ENCODE data around the gene LARP4B. TPM values are rescaled to one million over a fixed set of nuclear protein-coding genes. Genes with fewer than 3 reads are reported as not detected.

LARP4B gene
- total RNA-seq, 1 donor from 2014 or later, result 114 TPM

DNA sequence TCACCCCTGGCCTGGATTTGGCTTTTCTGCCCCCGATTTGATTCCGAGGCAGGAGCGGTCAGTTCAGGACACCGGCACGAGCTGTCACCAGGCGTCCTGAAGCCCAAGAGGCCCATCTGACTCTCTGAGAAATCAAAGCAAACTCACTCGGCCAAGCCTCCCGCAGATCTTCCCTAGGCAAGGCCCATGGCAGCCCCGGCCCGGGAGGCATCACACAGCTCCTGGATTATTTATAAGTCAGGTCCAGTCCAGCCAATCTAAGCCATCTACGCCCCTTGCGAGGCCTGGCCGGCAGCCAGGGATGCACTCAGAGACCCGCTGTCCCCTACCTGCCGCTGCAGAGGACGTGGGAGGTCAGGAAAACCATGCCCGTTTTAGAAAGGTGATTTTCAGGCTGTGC, 154.7 kb downstream of the LARP4B start:
- DNase-seq (ENCODE audit: low spot score, unreplicated experiment), result no peak
- Mint-ChIP-seq H3K27me3 (peaks cover 2% of the 10 kb centered on the region), H3K9me3 (ENCODE audit: low read depth) (no peaks in the 10 kb centered on the region), H3K36me3 (ENCODE audit: insufficient read depth) (no peaks in the 10 kb centered on the region), H3K4me1 (ENCODE audit: low read depth) (no peaks in the 10 kb centered on the region), H3K27ac (no peak overlapping the region), H3K4me3 (ENCODE audit: low read depth) (no peak overlapping the region)
- TF ChIP-seq, protein P1, sequence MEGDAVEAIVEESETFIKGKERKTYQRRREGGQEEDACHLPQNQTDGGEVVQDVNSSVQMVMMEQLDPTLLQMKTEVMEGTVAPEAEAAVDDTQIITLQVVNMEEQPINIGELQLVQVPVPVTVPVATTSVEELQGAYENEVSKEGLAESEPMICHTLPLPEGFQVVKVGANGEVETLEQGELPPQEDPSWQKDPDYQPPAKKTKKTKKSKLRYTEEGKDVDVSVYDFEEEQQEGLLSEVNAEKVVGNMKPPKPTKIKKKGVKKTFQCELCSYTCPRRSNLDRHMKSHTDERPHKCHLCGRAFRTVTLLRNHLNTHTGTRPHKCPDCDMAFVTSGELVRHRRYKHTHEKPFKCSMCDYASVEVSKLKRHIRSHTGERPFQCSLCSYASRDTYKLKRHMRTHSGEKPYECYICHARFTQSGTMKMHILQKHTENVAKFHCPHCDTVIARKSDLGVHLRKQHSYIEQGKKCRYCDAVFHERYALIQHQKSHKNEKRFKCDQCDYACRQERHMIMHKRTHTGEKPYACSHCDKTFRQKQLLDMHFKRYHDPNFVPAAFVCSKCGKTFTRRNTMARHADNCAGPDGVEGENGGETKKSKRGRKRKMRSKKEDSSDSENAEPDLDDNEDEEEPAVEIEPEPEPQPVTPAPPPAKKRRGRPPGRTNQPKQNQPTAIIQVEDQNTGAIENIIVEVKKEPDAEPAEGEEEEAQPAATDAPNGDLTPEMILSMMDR (IDR thresholded peaks at IDR 0.05; ENCODE audit: unreplicated experiment), result no peak

DNA sequence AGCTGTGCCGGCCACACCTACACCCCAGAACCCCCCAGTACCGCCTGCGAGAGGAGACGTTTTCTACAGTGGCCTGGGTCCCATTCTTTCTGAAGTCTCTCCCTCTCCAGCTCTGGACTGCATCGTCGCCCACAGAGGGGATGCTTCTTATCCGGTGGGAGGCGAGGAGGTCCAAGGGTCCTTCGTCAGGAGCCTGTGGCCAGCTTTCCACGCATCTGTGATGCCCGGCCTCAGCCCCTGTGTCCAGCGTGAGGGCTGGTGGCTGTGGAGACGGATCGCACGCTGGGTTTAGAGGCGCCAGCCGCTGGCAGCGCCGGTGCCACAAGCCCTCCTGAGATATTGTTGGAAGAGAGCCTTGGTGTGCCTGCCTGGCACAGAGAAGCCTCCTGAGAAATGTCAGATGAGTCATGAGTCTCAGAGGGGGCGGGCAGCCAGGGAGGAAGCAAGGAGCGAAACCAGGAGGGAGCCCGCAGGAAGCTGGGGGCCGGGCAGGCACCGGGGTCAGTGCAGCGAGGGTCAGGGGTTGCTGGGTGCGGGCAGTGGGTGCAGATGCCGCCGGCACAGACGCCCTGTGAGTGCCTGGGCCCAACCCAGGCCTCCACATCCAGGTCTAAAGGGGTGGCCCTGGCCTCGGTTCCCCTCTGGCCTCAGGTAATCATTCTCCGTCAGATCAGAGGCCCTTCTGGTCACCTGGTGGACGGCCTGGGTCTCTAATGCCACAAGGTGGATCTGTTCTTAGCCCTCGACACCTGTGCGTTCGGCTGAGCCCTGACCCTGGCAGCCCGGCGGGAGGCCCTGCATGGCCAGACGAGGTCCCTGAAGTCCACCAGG, 156.0 kb downstream of the LARP4B start:
- no peaks in the 10 kb centered on the region for H3K36me3 Mint-ChIP-seq (ENCODE audit: insufficient read depth)
- TF ChIP-seq, protein P1 (IDR thresholded peaks at IDR 0.05; ENCODE audit: unreplicated experiment), result no peak
- no peak overlapping the region for H3K4me3 Mint-ChIP-seq (ENCODE audit: low read depth)
- no peaks in the 10 kb centered on the region for H3K4me1 Mint-ChIP-seq (ENCODE audit: low read depth)
- DNase-seq (ENCODE audit: low spot score, unreplicated experiment), result no peak
- no peaks in the 10 kb centered on the region for H3K27me3 Mint-ChIP-seq
- no peaks in the 10 kb centered on the region for H3K9me3 Mint-ChIP-seq (ENCODE audit: low read depth)
- no peak overlapping the region for H3K27ac Mint-ChIP-seq

DNA sequence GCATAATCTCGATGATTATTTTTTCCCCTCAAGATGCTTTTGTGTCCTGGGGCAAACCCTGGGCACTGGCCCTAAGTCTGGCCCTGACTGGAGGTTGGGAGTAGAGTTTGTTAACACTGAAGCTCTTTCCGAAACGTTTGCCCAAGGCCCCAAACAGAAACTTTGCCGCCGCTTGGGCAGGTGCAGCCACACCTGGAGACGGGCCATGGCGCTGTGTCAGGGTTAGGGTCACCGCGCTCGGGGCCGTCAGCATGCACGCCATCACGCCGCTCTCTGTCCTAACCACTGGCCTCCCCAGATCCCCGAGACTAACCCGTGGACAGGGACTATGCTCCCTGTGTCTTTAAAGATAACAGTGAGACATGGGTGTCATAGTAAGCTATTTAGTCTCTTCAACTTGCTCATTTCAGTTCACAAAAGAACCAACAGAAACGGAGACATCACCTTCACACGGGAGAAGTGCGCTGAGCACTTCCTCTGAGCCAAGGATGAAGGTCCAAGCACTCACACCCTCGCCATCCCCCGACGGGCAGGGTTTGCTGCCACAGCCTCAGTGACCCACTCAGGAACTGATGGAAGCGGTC, 156.8 kb downstream of the LARP4B start:
- H3K4me1 Mint-ChIP-seq (ENCODE audit: low read depth), result no peaks in the 10 kb centered on the region
- H3K9me3 Mint-ChIP-seq (ENCODE audit: low read depth), result no peaks in the 10 kb centered on the region
- H3K27me3 Mint-ChIP-seq, result no peaks in the 10 kb centered on the region
- no peak overlapping the region for H3K4me3 Mint-ChIP-seq (ENCODE audit: low read depth)
- no peak for DNase-seq (ENCODE audit: low spot score, unreplicated experiment)
- no peak overlapping the region for H3K27ac Mint-ChIP-seq
- no peaks in the 10 kb centered on the region for H3K36me3 Mint-ChIP-seq (ENCODE audit: insufficient read depth)
- TF ChIP-seq, protein P1 (IDR thresholded peaks at IDR 0.05; ENCODE audit: unreplicated experiment), result no peak

DNA sequence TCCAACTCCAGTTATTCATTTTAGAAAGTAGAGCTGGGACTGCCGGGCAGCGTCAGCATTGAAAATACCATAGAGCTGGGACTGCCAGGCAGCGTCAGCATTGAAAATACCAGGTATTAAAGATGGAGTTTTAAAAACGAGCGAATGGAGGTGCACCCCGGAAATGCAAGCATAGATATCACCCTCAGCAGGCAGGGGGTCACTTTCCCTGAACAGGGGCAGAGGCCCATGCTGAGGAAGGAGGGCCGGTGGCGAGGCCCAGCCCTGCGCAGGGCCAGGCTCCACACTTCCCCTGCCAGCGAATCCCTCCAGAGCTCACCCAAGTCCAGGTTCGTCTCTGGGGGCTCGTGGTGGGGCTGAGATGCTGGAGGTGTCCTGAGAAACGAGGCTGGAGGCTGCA, 157.3 kb downstream of the LARP4B start:
- TF ChIP-seq, protein P1 (IDR thresholded peaks at IDR 0.05; ENCODE audit: unreplicated experiment), result no peak
- H3K4me3 Mint-ChIP-seq (ENCODE audit: low read depth), result no peak overlapping the region
- no peaks in the 10 kb centered on the region for H3K36me3 Mint-ChIP-seq (ENCODE audit: insufficient read depth)
- no peak for DNase-seq (ENCODE audit: low spot score, unreplicated experiment)
- H3K9me3 Mint-ChIP-seq (ENCODE audit: low read depth), result no peaks in the 10 kb centered on the region
- no peak overlapping the region for H3K27ac Mint-ChIP-seq
- H3K27me3 Mint-ChIP-seq, result no peaks in the 10 kb centered on the region
- no peaks in the 10 kb centered on the region for H3K4me1 Mint-ChIP-seq (ENCODE audit: low read depth)

DNA sequence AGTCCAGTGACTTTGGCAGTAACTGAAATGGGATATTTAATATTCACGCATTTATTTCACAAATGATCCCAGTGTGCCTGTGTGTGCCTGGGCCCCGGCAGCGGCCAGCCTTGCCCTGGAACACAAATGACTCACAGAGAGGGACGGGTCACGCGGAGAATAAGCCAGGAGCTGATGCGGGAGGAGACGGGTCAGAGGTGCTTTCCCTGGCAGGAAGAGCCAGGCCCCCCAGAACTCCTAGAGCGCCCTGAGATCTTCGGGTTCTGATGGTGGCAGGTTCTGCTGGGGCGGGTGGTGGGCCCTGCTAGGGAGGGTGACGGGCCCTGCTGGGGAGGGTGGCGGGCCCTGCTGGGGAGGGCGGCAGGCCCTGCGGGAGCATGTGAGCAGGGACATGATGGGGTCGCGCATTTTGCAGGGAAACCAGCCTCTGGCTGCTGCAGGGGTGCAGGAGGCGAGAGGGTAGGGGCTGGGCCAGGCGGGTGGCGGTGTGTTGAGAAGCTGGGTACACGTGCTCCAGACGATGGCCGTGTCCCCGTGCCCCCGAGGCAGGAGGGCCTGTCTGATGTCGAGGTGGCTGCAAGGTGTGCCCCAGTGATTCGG, 157.8 kb downstream of the LARP4B start:
- no peaks in the 10 kb centered on the region for H3K9me3 Mint-ChIP-seq (ENCODE audit: low read depth)
- no peak overlapping the region for H3K4me3 Mint-ChIP-seq (ENCODE audit: low read depth)
- H3K4me1 Mint-ChIP-seq (ENCODE audit: low read depth), result no peaks in the 10 kb centered on the region
- H3K27me3 Mint-ChIP-seq, result no peaks in the 10 kb centered on the region
- H3K36me3 Mint-ChIP-seq (ENCODE audit: insufficient read depth), result no peaks in the 10 kb centered on the region
- no peak overlapping the region for H3K27ac Mint-ChIP-seq
- no peak for DNase-seq (ENCODE audit: low spot score, unreplicated experiment)
- TF ChIP-seq, protein P1 (IDR thresholded peaks at IDR 0.05; ENCODE audit: unreplicated experiment), result no peak
